HFF-Myc (cell line): ENCODE data around the gene DPEP1.
"Not testable (repeated sequence)": the region's sequence is repeated elsewhere in the genome, so short reads cannot be mapped to it uniquely, and the experiment has no call there.

Experiments
- DNase-seq: peaks from one replicate; pipeline ENCODE4 v3.0.0-alpha.2; 2011; ENCODE audit warnings: low read depth; ENCODE audit errors: extremely low read depth
- H3K4me3 ChIP-seq: replicated peaks from 2 replicates; pipeline ENCODE4 v1.5.1; 2011; ENCODE audit warnings: low read depth, mild to moderate bottlenecking, control low read depth, low read length
- CTCF ChIP-seq: IDR thresholded peaks from 2 replicates; pipeline ENCODE4 v1.5.1; 2012; ENCODE audit warnings: mild to moderate bottlenecking, low read depth, low read length, control low read depth; ENCODE audit errors: missing control alignments

The DPEP1 gene

DNA sequence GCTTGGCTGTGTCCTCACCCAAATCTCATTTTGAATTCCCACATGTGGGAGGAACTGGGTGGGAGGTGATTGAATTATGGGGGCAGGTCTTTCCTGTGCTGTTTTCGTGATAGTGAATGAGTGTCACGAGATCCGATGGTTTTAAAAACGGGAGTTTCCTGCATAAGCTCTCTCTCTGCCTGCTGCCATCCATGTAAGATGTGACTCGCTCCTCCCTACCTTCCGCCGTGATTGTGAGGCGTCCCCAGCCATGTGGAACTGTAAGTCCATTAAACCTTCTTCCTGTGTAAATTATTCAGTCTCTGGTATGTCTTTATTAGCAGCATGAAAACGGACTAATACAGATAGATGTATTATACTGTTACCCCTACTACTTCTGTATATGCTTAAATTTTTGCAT, 47.8 kb downstream of the DPEP1 start:
- TF ChIP-seq CTCF, result no peak
- no peak for DNase-seq
- H3K4me3 ChIP-seq, result no peak overlapping the region

DNA sequence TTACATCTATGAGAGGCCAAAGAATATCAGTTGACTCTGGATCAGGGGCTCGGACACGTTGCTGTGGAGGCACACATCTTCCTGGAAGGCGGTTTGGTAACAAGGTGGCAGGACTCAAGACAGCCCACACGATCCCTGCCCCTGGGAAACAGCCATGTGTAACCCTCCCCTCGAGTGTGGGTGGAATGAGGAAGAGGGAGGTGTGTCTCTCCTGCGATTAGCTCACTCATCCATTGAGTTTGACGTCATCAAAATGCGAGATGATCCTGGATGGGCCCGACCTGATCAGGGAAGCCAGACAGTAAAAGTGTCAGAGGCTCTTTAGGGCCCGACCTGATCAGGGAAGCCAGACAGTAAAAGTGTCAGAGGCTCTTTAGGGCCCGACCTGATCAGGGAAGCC, 50.8 kb downstream of the DPEP1 start:
- not testable (repeated sequence) for H3K4me3 ChIP-seq, DNase-seq

GRCh38 chr16:89667000-89667399, 53.6 kb downstream of the DPEP1 start:
- peak; percentile 45 for TF ChIP-seq CTCF
- DNase-seq, result not testable (repeated sequence)

GRCh38 chr16:89667633-89668032, 54.2 kb downstream of the DPEP1 start:
- no peak overlapping the region for H3K4me3 ChIP-seq
- no peak for TF ChIP-seq CTCF
- no peak for DNase-seq

More at GRCh38 chr16:89667000-89667399, 53.6 kb downstream of the DPEP1 start:
- H3K4me3 ChIP-seq, result not testable (repeated sequence)

GRCh38 chr16:89668790-89669158, 55.3 kb downstream of the DPEP1 start:
- H3K4me3 ChIP-seq, result no peak overlapping the region
- DNase-seq, result no peak
- TF ChIP-seq CTCF, result no peak

- TF ChIP-seq CTCF, result no peak
- no peak for DNase-seq
- no peak overlapping the region for H3K4me3 ChIP-seq
These were observed 56.3 kb downstream of the DPEP1 start for GRCh38 chr16:89669755-89670154.

GRCh38 chr16:89670496-89671431, 57.3 kb downstream of the DPEP1 start:
- no peak for DNase-seq
- no peak for TF ChIP-seq CTCF
- no peak overlapping the region for H3K4me3 ChIP-seq

GRCh38 chr16:89671565-89671964, 58.1 kb downstream of the DPEP1 start:
- H3K4me3 ChIP-seq, DNase-seq: not testable (repeated sequence)
